Spleen (tissue), 10 donors: Measurements from ENCODE around the gene ADM2. TPM values are rescaled to one million over a fixed set of nuclear protein-coding genes. Genes with fewer than 3 reads are reported as not detected.

ENCODE experiments used
- polyA plus RNA-seq, 3 donors: library from polyadenylated mRNA; stranded (reverse); fragments of 200-250 nt; gene quantifications; one replicate each; pipeline ENCODE4 v1.2.1, GENCODE V29; 2013
- total RNA-seq, 7 donors: library from RNA; depleted of rRNA in 3 of 7; stranded (reverse); fragments of >200 nt in 3 of 7; fragmentation: NEBNext Ultra II Directional in 4 of 7; extraction: Animal tissue kit (Norgen Biotek cat#: 25700) in 4 of 7; gene quantifications; one replicate each; pipeline versions ENCODE4 v1.1.0 to v1.2.1, GENCODE V29; 2016 to 2021
- donor health status: healthy with polysubstance abuse.
- donor health status: DM: no; HTN: no; CAD: no; lungs with moderate emphysema.
- donor health status: DM: no; HTN: no; CAD: no.
- donor health status: Bipolar disorder and iron deficiency.
- donor health status: healthy.
- donor health status: DM: no; HTN: no; CAD: no.
- donor health status: DM: yes; HTN: yes; CAD: no.

ADM2 gene
- total and polyA plus RNA-seq, 10 donors, result 0.74 to 3.5 (median 2.0) TPM

Other genes with a start within 250 kb of the ADM2 start
- gene TUBGCP6, start 236.5 kb upstream of the ADM2 start, total RNA-seq, result 10 to 100 TPM; 65.2 to 98.0 (median 69.4) TPM
- gene TUBGCP6, start 236.5 kb upstream of the ADM2 start, polyA plus RNA-seq, result 10 to 100 TPM; 36.0 to 70.7 (median 69.2) TPM
- gene HDAC10, start 230.3 kb upstream of the ADM2 start, total RNA-seq, result 100 to 1,000 TPM in 1 of 7 donors, 10 to 100 TPM in 6; 63.6 to 108 (median 70.2) TPM
- gene HDAC10, start 230.3 kb upstream of the ADM2 start, polyA plus RNA-seq, result 10 to 100 TPM; 25.0 to 69.9 (median 44.7) TPM
- 10 to 100 TPM in 2 of 7 donors, 1 to 10 TPM in 5; 3.9 to 11.6 (median 6.4) TPM for gene MAPK12, start 219.9 kb upstream of the ADM2 start, total RNA-seq
- gene MAPK12, start 219.9 kb upstream of the ADM2 start, polyA plus RNA-seq, result 10 to 100 TPM in 1 of 3 donors, 1 to 10 TPM in 2; 6.9 to 11.0 (median 9.0) TPM
- 10 to 100 TPM in 3 of 7 donors, 1 to 10 TPM in 4; 5.2 to 20.7 (median 9.3) TPM for gene MAPK11, start 211.2 kb upstream of the ADM2 start, total RNA-seq
- gene MAPK11, start 211.2 kb upstream of the ADM2 start, polyA plus RNA-seq, result 10 to 100 TPM; 10.7 to 25.3 (median 21.0) TPM
- gene PLXNB2, start 173.9 kb upstream of the ADM2 start, total RNA-seq, result 100 to 1,000 TPM; 175 to 382 (median 278) TPM
- 100 to 1,000 TPM in 1 of 3 donors, 10 to 100 TPM in 2; 41.9 to 113 (median 68.3) TPM for gene PLXNB2, start 173.9 kb upstream of the ADM2 start, polyA plus RNA-seq
- 1 to 10 TPM; 4.5 to 8.9 (median 6.0) TPM for gene DENND6B, start 154.5 kb upstream of the ADM2 start, total RNA-seq
- gene DENND6B, start 154.5 kb upstream of the ADM2 start, polyA plus RNA-seq, result 10 to 100 TPM in 1 of 3 donors, 1 to 10 TPM in 2; 6.4 to 10.4 (median 9.9) TPM
- 10 to 100 TPM; 54.0 to 76.2 (median 64.7) TPM for gene PPP6R2, start 138.2 kb upstream of the ADM2 start, total RNA-seq
- gene PPP6R2, start 138.2 kb upstream of the ADM2 start, polyA plus RNA-seq, result 10 to 100 TPM; 23.6 to 48.7 (median 27.8) TPM
- 10 to 100 TPM; 65.2 to 96.9 (median 78.9) TPM for gene SBF1, start 6.5 kb upstream of the ADM2 start, total RNA-seq
- 10 to 100 TPM; 35.7 to 63.3 (median 36.8) TPM for gene SBF1, start 6.5 kb upstream of the ADM2 start, polyA plus RNA-seq
- 1 to 10 TPM in 1 of 7 donors, not detected in 6; 2.2 TPM for gene MIOX, start 5.3 kb downstream of the ADM2 start, total RNA-seq
- gene MIOX, start 5.3 kb downstream of the ADM2 start, polyA plus RNA-seq, result under 1 TPM; 0.24 to 0.26 (median 0.26) TPM
- 10 to 100 TPM; 62.5 to 81.1 (median 72.2) TPM for gene LMF2, start 26.2 kb downstream of the ADM2 start, total RNA-seq
- 10 to 100 TPM; 36.6 to 71.2 (median 45.0) TPM for gene LMF2, start 26.2 kb downstream of the ADM2 start, polyA plus RNA-seq
- gene NCAPH2, start 26.7 kb downstream of the ADM2 start, total RNA-seq, result 10 to 100 TPM; 33.9 to 48.0 (median 38.1) TPM
- gene NCAPH2, start 26.7 kb downstream of the ADM2 start, polyA plus RNA-seq, result 10 to 100 TPM; 31.4 to 43.1 (median 35.0) TPM
- 1 to 10 TPM in 6 of 7 donors, not detected in 1; 1.2 to 7.4 (median 5.0) TPM for gene SCO2, start 44.1 kb downstream of the ADM2 start, total RNA-seq
- gene SCO2, start 44.1 kb downstream of the ADM2 start, polyA plus RNA-seq, result 10 to 100 TPM in 2 of 3 donors, 1 to 10 TPM in 1; 4.4 to 12.7 (median 12.0) TPM
- 100 to 1,000 TPM in 6 of 7 donors, 10 to 100 TPM in 1; 73.7 to 284 (median 152) TPM for gene TYMP, start 48.5 kb downstream of the ADM2 start, total RNA-seq
- gene TYMP, start 48.5 kb downstream of the ADM2 start, polyA plus RNA-seq, result 100 to 1,000 TPM in 1 of 3 donors, 10 to 100 TPM in 2; 88.3 to 166 (median 92.3) TPM
- gene KLHDC7B, start 64.4 kb downstream of the ADM2 start, total RNA-seq, result 1 to 10 TPM; 2.6 to 5.0 (median 3.4) TPM
- 1 to 10 TPM; 2.6 to 3.8 (median 3.5) TPM for gene KLHDC7B, start 64.4 kb downstream of the ADM2 start, polyA plus RNA-seq
- 1 to 10 TPM in 1 of 7 donors, not detected in 6; 3.0 TPM for gene SYCE3, start 81.4 kb downstream of the ADM2 start, total RNA-seq
- under 1 TPM in 1 of 3 donors, not detected in 2; 0.50 TPM for gene SYCE3, start 81.4 kb downstream of the ADM2 start, polyA plus RNA-seq
- gene CPT1B, start 96.9 kb downstream of the ADM2 start, total RNA-seq, result 10 to 100 TPM; 25.0 to 46.4 (median 31.5) TPM
- 10 to 100 TPM; 23.6 to 55.3 (median 37.0) TPM for gene CPT1B, start 96.9 kb downstream of the ADM2 start, polyA plus RNA-seq
- gene CHKB, start 101.3 kb downstream of the ADM2 start, total RNA-seq, result 100 to 1,000 TPM in 5 of 7 donors, 10 to 100 TPM in 2; 94.4 to 142 (median 111) TPM
- gene CHKB, start 101.3 kb downstream of the ADM2 start, polyA plus RNA-seq, result 100 to 1,000 TPM; 161 to 502 (median 339) TPM
- 1 to 10 TPM in 3 of 7 donors, under 1 TPM in 4; 0.64 to 2.7 (median 0.79) TPM for gene MAPK8IP2, start 119.2 kb downstream of the ADM2 start, total RNA-seq
- gene MAPK8IP2, start 119.2 kb downstream of the ADM2 start, polyA plus RNA-seq, result under 1 TPM; 0.22 to 0.99 (median 0.29) TPM
- gene ARSA, start 146.6 kb downstream of the ADM2 start, total RNA-seq, result 10 to 100 TPM; 51.0 to 80.2 (median 58.7) TPM
- 100 to 1,000 TPM in 1 of 3 donors, 10 to 100 TPM in 2; 26.0 to 108 (median 86.7) TPM for gene ARSA, start 146.6 kb downstream of the ADM2 start, polyA plus RNA-seq
- 100 to 1,000 TPM in 3 of 7 donors, 10 to 100 TPM in 4; 55.5 to 264 (median 89.1) TPM for gene SHANK3, start 191.3 kb downstream of the ADM2 start, total RNA-seq
- 100 to 1,000 TPM in 1 of 3 donors, 10 to 100 TPM in 1, 1 to 10 TPM in 1; 9.9 to 112 (median 31.8) TPM for gene SHANK3, start 191.3 kb downstream of the ADM2 start, polyA plus RNA-seq